ENCODE results near the gene LTB.

LTB gene

DNA sequence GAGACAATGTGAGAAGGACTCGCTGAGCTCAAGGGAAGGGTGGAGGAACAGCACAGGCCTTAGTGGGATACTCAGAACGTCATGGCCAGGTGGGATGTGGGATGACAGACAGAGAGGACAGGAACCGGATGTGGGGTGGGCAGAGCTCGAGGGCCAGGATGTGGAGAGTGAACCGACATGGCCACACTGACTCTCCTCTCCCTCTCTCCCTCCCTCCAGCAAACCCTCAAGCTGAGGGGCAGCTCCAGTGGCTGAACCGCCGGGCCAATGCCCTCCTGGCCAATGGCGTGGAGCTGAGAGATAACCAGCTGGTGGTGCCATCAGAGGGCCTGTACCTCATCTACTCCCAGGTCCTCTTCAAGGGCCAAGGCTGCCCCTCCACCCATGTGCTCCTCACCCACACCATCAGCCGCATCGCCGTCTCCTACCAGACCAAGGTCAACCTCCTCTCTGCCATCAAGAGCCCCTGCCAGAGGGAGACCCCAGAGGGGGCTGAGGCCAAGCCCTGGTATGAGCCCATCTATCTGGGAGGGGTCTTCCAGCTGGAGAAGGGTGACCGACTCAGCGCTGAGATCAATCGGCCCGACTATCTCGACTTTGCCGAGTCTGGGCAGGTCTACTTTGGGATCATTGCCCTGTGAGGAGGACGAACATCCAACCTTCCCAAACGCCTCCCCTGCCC, 5.2 kb downstream of the LTB start:
- no peak for DNase-seq (ENCODE audit: low read depth in 2 of 2)

DNA sequence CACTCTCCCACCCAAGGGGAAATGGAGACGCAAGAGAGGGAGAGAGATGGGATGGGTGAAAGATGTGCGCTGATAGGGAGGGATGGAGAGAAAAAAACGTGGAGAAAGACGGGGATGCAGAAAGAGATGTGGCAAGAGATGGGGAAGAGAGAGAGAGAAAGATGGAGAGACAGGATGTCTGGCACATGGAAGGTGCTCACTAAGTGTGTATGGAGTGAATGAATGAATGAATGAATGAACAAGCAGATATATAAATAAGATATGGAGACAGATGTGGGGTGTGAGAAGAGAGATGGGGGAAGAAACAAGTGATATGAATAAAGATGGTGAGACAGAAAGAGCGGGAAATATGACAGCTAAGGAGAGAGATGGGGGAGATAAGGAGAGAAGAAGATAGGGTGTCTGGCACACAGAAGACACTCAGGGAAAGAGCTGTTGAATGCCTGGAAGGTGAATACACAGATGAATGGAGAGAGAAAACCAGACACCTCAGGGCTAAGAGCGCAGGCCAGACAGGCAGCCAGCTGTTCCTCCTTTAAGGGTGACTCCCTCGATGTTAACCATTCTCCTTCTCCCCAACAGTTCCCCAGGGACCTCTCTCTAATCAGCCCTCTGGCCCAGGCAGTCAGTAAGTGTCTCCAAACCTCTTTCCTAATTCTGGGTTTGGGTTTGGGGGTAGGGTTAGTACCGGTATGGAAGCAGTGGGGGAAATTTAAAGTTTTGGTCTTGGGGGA, 6.1 kb downstream of the LTB start:
- DNase-seq (ENCODE audit: low read depth in 2 of 2): no peak

DNA sequence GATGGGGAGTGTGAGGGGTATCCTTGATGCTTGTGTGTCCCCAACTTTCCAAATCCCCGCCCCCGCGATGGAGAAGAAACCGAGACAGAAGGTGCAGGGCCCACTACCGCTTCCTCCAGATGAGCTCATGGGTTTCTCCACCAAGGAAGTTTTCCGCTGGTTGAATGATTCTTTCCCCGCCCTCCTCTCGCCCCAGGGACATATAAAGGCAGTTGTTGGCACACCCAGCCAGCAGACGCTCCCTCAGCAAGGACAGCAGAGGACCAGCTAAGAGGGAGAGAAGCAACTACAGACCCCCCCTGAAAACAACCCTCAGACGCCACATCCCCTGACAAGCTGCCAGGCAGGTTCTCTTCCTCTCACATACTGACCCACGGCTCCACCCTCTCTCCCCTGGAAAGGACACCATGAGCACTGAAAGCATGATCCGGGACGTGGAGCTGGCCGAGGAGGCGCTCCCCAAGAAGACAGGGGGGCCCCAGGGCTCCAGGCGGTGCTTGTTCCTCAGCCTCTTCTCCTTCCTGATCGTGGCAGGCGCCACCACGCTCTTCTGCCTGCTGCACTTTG, 6.8 kb downstream of the LTB start, which contains the start of gene TNF:
Gene TNF, plus strand, starts transcription at position 231 of the 567 bp plus-strand sequence. Its CDS starts 177 bp downstream, at position 408.
- peak in 1 of 2 donors; percentile 79 for DNase-seq (ENCODE audit: low read depth in 2 of 2)

DNA sequence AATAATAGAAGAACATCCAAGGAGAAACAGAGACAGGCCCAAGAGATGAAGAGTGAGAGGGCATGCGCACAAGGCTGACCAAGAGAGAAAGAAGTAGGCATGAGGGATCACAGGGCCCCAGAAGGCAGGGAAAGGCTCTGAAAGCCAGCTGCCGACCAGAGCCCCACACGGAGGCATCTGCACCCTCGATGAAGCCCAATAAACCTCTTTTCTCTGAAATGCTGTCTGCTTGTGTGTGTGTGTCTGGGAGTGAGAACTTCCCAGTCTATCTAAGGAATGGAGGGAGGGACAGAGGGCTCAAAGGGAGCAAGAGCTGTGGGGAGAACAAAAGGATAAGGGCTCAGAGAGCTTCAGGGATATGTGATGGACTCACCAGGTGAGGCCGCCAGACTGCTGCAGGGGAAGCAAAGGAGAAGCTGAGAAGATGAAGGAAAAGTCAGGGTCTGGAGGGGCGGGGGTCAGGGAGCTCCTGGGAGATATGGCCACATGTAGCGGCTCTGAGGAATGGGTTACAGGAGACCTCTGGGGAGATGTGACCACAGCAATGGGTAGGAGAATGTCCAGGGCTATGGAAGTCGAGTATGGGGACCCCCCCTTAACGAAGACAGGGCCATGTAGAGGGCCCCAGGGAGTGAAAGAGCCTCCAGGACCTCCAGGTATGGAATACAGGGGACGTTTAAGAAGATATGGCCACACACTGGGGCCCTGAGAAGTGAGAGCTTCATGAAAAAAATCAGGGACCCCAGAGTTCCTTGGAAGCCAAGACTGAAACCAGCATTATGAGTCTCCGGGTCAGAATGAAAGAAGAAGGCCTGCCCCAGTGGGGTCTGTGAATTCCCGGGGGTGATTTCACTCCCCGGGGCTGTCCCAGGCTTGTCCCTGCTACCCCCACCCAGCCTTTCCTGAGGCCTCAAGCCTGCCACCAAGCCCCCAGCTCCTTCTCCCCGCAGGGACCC, 7.8 kb downstream of the LTB start:
- DNase-seq (ENCODE audit: low read depth in 2 of 2): no peak

DNA sequence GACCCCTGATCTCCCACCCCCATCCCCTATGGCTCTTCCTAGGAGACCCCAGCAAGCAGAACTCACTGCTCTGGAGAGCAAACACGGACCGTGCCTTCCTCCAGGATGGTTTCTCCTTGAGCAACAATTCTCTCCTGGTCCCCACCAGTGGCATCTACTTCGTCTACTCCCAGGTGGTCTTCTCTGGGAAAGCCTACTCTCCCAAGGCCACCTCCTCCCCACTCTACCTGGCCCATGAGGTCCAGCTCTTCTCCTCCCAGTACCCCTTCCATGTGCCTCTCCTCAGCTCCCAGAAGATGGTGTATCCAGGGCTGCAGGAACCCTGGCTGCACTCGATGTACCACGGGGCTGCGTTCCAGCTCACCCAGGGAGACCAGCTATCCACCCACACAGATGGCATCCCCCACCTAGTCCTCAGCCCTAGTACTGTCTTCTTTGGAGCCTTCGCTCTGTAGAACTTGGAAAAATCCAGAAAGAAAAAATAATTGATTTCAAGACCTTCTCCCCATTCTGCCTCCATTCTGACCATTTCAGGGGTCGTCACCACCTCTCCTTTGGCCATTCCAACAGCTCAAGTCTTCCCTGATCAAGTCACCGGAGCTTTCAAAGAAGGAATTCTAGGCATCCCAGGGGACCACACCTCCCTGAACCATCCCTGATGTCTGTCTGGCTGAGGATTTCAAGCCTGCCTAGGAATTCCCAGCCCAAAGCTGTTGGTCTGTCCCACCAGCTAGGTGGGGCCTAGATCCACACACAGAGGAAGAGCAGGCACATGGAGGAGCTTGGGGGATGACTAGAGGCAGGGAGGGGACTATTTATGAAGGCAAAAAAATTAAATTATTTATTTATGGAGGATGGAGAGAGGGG, 8.8 kb downstream of the LTB start:
- DNase-seq (ENCODE audit: low read depth in 2 of 2): no peak

DNA sequence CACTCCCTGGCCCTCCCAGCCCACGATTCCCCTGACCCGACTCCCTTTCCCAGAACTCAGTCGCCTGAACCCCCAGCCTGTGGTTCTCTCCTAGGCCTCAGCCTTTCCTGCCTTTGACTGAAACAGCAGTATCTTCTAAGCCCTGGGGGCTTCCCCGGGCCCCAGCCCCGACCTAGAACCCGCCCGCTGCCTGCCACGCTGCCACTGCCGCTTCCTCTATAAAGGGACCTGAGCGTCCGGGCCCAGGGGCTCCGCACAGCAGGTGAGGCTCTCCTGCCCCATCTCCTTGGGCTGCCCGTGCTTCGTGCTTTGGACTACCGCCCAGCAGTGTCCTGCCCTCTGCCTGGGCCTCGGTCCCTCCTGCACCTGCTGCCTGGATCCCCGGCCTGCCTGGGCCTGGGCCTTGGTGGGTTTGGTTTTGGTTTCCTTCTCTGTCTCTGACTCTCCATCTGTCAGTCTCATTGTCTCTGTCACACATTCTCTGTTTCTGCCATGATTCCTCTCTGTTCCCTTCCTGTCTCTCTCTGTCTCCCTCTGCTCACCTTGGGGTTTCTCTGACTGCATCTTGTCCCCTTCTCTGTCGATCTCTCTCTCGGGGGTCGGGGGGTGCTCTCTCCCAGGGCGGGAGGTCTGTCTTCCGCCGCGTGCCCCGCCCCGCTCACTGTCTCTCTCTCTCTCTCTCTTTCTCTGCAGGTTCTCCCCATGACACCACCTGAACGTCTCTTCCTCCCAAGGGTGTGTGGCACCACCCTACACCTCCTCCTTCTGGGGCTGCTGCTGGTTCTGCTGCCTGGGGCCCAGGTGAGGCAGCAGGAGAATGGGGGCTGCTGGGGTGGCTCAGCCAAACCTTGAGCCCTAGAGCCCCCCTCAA, 9.9 kb downstream of the LTB start, which contains the start of gene LTA:
Gene LTA, plus strand, starts transcription at position 249 of the 871 bp plus-strand sequence. Its CDS starts 454 bp downstream, at position 703.
- peak; percentile 80 to 84 for DNase-seq (ENCODE audit: low read depth in 2 of 2)

DNA sequence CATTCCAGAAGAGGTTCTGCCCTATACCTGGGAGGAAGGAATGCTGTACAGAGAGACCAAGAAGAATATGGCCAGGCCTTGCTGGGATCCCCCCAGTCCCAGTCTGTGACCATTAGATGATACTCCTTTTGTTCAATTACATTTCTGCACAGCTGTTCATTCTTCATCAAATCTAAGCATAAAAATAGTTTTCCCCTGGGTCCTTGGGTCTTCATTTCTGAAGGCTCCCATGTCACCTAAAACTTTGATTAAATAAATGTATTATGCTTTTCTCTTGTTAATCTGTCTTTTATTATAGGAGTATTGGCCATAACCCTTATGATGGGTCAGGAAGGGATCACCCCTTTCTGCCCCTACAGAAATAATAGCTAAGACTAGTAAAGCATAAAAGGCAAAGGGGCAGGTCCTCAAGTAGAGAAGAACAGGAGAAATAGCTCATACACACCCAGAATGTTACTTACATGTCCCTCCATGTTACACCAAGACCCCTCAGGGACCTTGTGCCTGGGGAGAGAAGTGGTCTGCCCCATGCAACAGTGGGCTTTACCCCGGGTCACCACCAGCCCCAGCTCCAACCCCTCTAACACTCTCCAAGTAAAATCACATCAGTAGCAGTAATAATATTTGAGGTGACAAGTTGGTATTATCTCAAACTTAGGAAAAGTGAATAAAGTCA, 12.2 kb downstream of the LTB start:
- no peak for DNase-seq (ENCODE audit: low read depth in 2 of 2)

DNA sequence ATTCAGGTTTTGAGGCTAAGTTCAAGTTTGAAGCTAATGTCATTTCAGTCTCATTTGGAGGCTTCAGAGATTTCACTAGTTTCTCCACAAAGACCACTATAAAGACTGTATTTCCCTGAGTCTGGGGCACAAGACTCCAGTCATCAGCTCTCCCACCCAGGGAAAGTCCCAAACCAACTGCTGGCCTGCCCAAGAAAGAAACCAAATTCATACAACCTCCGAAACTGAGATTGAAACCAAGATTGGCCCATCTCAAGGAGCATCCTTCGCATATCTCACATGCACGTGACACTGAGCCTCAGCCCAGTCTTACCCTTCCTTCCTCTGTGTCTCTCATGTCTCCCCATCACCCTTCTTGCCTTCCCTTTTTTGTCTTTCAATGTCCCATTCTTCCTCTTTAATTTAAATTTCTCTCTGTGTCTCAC, 13.7 kb downstream of the LTB start:
- peak in 1 of 2 donors; percentile 64 for DNase-seq (ENCODE audit: low read depth in 2 of 2)

DNA sequence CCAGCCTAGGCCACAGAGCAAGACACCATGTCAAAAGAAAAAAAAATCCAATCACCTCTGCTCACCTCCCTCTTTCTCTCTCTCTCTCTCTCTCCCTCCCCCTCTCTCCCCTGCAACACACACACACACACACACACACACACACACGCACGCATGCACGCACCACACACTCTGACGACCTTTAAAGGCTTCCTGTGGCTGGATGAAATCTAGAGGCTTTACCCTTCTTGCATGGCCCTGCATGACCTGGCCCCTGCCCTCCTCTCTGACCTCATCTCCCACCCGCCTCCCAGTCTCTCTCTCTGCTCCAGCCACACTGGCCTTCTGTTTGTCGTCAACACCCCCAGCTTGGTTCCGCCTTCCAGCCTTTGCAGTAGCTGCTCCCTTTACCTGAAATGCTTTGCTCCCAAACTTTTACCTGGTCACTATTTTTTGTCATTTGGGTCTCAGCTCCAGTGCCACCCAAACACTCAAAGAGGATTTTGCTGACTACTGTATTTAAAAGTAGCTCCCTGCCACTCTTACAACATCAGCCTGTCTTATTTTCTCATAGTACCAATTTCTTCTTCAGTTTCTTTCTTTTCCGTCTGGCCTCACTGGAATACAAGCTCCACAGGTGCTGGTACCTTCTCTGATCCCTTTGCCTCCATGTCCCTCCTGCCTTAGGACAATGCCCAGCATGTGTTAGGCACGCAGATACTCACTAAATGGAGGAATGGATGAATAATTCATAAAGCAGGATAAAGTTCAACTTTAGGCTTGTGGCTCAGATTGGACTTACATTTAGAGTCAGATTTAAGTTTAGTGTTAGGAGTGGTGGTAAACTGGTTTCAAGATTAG, 14.5 kb downstream of the LTB start:
- DNase-seq (ENCODE audit: low read depth in 2 of 2): no peak

DNA sequence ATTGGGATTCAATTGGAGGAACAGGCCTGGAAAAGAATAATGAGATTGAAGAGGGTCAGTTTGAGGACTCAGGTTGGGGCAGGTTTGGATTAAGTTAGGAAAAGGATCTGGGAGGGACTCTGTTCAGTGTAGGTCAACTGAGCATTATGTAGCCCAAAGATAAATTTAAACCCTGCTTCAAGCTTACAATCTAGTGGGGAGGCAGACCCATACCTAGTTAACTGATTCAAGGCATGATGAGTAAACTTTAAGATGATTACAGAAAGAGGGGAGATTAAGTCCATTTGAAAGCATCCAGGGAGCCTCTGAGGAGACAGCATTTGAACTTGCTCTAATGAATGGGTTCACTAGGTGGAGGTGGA, 21.5 kb downstream of the LTB start:
- DNase-seq (ENCODE audit: low read depth in 2 of 2): no peak

DNA sequence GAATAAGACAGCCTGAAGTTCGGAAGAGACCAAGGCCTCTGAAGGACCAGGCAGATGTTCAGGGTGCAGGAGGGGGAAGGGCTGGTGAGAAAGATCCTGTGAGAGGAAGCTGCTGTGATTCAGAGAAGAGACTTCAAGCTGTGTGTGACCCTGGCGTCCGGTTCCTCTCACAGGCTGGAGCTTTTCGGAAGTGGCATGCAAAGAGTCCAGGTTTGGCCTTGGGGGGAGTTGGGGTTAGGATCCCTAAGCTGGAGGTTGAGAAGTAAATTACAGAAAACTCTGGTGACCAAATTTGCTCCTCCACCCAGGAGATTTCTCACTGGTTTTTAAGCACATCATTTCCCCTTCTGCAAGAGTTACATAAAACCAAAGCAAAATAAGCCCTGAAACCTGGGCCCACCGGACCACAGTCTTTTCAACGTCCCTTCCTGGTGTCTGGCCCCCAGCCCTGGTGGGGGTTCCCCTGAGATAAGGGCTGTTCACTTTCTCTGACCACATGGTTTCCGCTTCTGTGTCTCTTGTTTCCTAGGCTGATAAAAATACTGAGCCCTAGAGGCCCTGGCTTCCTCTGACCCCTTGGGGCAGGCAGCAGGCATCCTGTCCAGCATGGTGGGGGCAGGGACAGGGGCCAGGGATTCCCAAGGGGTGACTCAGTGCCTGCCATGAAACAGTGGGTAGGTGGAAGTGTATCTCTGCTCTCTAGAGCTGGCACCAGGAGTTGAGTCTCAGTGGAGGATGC, 22.1 kb downstream of the LTB start:
- no peak for DNase-seq (ENCODE audit: low read depth in 2 of 2)

DNA sequence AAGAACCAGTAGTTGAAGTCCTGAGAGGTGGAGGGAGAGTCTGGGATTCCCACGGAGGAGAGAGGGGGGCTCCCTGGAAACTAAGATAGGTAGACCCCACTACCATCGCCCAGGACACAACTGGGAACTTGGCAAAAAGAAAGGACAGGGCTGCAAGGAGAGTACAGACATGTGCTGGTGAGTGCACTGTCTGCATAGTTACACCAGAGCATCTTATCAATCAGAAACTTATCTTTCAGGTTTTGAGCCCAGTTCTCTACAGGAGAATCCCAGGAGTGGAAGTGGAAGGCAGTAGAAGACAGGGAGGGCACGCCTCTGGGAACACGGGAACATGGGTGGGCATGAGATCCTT, 22.6 kb downstream of the LTB start:
- no peak for DNase-seq (ENCODE audit: low read depth in 2 of 2)

DNA sequence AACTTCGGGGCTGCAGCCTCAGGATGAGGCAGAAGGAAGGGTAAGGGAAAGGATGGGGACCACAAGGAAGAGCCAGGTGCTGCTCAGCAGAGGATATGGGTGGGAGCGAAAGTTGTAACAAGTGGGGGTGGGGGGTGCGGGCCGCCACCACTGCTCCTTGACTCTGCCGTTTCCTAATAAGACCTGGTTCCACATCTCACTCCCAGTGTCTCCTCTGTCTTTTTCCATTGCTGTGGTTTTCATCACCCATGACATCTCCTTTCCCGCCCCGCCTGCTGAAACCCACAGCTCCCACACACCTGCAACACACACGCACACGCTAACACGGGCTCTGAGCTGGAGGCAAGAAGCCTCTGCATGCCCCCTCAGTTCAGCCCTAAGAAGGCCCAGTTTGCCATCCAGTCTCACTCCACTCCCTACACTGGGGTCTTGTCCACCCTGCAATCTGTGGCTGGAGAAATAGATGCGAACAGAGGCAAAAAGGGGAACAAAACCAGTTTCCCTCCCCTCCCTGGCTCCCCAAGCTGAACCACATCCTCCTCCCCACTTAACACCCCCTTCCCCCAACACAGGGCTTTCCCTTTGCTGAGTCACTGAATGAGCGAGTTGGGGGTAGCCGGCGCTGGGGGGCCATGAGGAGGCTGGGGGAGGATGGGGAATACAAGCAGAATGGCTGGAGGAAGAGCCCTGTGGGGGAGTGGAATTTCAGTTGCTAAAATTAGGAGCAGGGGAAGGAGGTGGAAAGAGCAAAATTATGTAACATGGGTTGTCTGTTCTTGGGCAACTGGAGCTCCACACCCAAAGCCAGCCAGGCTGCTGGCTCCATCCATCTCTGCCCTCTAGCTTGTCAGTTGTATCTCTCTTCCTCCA, 23.4 kb downstream of the LTB start:
- peak in 1 of 2 donors; percentile 66 for DNase-seq (ENCODE audit: low read depth in 2 of 2)

DNA sequence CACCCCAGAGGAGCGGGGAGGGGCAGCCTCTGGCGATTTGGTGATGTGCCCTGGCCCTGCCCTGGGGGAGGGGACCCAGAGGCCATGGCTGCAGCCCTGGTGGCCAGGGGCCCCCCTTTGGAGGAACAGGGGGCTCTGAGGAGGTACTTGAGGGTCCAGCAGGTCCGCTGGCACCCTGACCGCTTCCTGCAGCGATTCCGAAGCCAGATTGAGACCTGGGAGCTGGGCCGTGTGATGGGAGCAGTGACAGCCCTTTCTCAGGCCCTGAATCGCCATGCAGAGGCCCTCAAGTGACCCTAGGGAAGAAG, 24.0 kb downstream of the LTB start:
- no peak for DNase-seq (ENCODE audit: low read depth in 2 of 2)

DNA sequence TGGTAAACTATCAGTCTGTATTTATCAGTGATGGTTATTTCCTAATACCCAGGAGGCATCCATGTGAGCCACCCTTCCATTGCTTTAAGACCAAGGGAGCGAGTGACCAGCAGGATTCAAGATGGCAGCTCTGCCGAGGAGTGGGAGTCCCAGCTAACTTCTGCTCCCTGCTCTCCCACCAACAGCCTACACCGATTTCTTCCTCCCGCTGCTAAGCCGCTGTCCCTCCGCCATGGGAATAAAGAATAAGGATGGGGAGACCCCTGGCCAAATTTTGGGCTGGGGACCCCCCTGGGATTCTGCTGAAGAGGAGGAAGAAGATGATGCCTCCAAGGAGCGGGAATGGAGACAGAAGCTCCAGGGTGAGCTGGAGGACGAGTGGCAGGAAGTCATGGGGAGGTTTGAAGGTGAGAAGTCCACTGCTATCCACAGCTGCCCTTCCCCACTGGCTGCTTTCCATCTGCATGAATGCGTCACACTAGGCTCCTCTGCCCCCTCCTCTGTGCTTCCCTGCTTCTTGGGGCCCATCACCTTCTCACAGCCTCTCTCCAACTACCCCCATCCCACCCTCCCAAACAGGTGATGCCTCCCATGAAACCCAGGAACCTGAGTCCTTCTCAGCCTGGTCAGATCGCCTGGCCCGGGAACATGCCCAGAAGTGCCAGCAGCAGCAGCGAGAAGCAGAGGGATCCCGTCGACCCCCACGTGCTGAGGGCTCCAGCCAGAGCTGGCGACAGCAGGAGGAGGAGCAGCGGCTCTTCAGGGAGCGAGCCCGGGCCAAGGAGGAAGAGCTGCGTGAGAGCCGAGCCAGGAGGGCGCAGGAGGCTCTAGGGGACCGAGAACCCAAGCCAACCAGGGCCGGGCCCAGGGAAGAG, 24.5 kb downstream of the LTB start:
- no peak for DNase-seq (ENCODE audit: low read depth in 2 of 2)

DNA sequence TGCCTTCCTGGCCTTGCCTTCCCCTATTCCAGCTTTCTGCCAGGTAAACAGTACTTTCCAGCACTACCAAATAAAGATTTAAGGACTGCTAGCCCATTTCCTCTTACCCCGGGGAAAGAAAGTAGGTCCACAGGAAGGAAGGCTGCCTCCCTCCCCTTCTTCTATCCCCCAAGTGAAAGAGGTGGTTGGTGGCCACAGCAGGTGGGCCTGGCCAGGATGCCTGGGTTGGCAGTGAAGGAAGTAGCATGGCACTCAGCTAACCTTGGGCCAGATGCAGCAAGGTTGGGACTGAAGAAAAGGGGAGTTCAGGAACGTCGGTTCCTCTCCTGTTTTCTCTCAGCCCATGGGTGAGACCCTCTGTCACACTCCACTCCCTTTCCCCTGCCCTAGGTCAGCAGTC, 25.9 kb downstream of the LTB start:
- no peak for DNase-seq (ENCODE audit: low read depth in 2 of 2)

All from stimulated activated CD8-positive, alpha-beta memory T cell treated with anti-CD3 and anti-CD28 coated beads, Interleukin-15, amount 100 ng/mL, for 48 hours (primary cell).